A673 (cell line): ENCODE measurements around the gene CEP20.

Source experiments
- CTCF ChIP-seq: fragments of 300-800, 200-600 bp; sonication (generic); conservative IDR thresholded peaks from 2 replicates; pipeline ENCODE4 v1.5.1; 2017; ENCODE audit warnings: low read depth, mild to moderate bottlenecking, antibody characterized with exemption, low read length, moderate library complexity, mixed read lengths
- EZH2 ChIP-seq: fragments of 200-600 bp; sonication (generic); IDR thresholded peaks from 2 replicates; pipeline ENCODE4 v1.6.1; 2017; ENCODE audit warnings: borderline replicate concordance, low read depth, mild to moderate bottlenecking, mixed read lengths, antibody characterized with exemption, low read length; ENCODE audit not compliant: poor library complexity, severe bottlenecking

- TF ChIP-seq CTCF (no peak), EZH2 (no peak)
These were observed 60.6 kb downstream of the CEP20 start for GRCh38 chr16:15827709-15828343.
